Measurements from ENCODE around the gene NASP. TPM values are rescaled to one million over a fixed set of nuclear protein-coding genes. Genes with fewer than 3 reads are reported as not detected.

NASP gene
- total and polyA plus RNA-seq, 2 of the 4 experiments (the other 2 are of a cell fraction), result 56.6 to 124 TPM

DNA sequence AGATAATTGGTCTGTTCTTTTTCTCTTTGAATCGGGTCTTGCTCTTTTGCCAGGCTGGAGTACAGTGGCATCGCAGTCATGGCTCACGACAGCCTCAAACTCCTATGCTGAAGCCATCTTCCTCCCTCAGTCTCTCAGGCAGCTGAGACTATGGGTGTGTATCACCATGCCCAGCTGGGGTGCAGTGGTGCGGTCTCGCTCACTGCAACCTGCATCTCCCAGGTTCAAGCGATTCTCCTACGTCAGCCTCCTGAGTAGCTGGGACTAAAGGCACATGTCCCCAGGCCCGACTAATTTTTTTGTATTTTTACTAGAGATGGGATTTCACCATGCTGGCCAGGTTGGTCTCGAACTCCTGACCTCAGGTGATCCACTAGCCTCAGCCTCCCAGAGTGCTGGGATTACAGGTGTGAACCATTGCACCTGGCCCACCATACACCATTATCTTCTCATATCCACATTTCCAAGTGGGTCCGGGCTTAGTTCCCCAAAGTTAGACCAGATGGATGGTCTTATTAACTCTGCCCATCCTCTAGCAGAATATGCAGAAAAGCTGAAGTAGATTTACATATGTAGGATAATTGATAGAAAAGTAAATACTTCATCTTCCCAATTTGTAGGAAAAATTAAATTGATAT lies 26.9 kb downstream of the NASP start:
- H4K20me1 ChIP-seq (ENCODE audit: insufficient read depth, low read length), result no peaks in the 10 kb centered on the region
- peaks cover 30% of the 10 kb centered on the region for H3K36me3 ChIP-seq (ENCODE audit: control insufficient read depth, insufficient read depth, low read length)
- in situ Hi-C loops (cut with MboI; ENCODE audit: low sequenced_read_pairs), result no loop called here
- H3K9ac ChIP-seq (ENCODE audit: low read depth, low read length), result no peak overlapping the region
- no peak overlapping the region for H3K27ac ChIP-seq (ENCODE audit: insufficient read depth, low read length)
- H3K56ac ChIP-seq (ENCODE audit: extremely low read depth, insufficient read depth, low read length), result no peak overlapping the region
- no peak overlapping the region for H2AFZ ChIP-seq (replicated peaks; ENCODE audit: low read length, poor library complexity)
- DNase-seq (no peak), ATAC-seq (ENCODE audit: low read depth) (no peak)
- no peak overlapping the region for H2BK15ac ChIP-seq (ENCODE audit: low read depth, low read length)
- H3K9me1 ChIP-seq (ENCODE audit: insufficient read depth, low read length), result no peaks in the 10 kb centered on the region; the same call in 1 of the 2 replicates
- no peak overlapping the region for H3K14ac ChIP-seq (replicated peaks; ENCODE audit: low read depth, low read length)
- no peaks in the 10 kb centered on the region for H3K9me3 ChIP-seq (ENCODE audit: control insufficient read depth, insufficient read depth, low read length)
- no peak overlapping the region for H4K8ac ChIP-seq (ENCODE audit: low read depth in 2 of 2, low read length in 2 of 2)
- H2AK9ac ChIP-seq (replicated peaks; ENCODE audit: low read depth, low read length, poor library complexity), result no peak overlapping the region
- H3K18ac ChIP-seq (ENCODE audit: low read depth, low read length), result no peak overlapping the region
- no peak overlapping the region for H3K4ac ChIP-seq (ENCODE audit: low read depth, low read length)
- no peak overlapping the region for H4K91ac ChIP-seq (ENCODE audit: insufficient read depth, low read depth, low read length)
- no peak overlapping the region for H3K4me3 ChIP-seq (ENCODE audit: insufficient read depth, low read depth, low read length)
- H4K5ac ChIP-seq (ENCODE audit: low read depth, low read length), result no peak overlapping the region
- H3K79me1 ChIP-seq (ENCODE audit: low read depth in 1 of 2, low read length in 2 of 2), result peaks cover 14 to 19% of the 10 kb centered on the region in 2 experiments; a peak in 2 of 4 replicates
- 100% methylated on average over 6 of the region's 10 CpGs; no CpG with 5 or more reads in 1 of the 2 experiments for WGBS, 2 experiments (ENCODE audit: extremely low coverage in 2 of 2, insufficient read length in 1 of 2)
- no peak overlapping the region for H2BK120ac ChIP-seq (ENCODE audit: low read depth, low read length)
- H2AK5ac ChIP-seq (ENCODE audit: low read depth, low read length), result no peak overlapping the region
- H2BK20ac ChIP-seq (ENCODE audit: low read depth, low read length), result no peak overlapping the region
- no peak overlapping the region for H2BK5ac ChIP-seq (ENCODE audit: low read depth, low read length, poor library complexity, severe bottlenecking)
- intact Hi-C loops (cut with micrococcal nuclease), result no loop called here
- no peaks in the 10 kb centered on the region for H3K27me3 ChIP-seq (ENCODE audit: control insufficient read depth, insufficient read depth, low read length)
- H3K4me1 ChIP-seq (ENCODE audit: control insufficient read depth, insufficient read depth, low read length), result no peaks in the 10 kb centered on the region
- ChIA-PET CTCF (interaction anchor here (0.5 kb wide), 1 partner anchor 16 kb away, joined by 5 read pairs; no protein-coding TSS in a partner anchor), POLR2A (ENCODE audit: unreplicated experiment) (no interaction called here)
- H3K23ac ChIP-seq (ENCODE audit: low read depth, low read length), result no peak overlapping the region
- TF ChIP-seq, protein P1, sequence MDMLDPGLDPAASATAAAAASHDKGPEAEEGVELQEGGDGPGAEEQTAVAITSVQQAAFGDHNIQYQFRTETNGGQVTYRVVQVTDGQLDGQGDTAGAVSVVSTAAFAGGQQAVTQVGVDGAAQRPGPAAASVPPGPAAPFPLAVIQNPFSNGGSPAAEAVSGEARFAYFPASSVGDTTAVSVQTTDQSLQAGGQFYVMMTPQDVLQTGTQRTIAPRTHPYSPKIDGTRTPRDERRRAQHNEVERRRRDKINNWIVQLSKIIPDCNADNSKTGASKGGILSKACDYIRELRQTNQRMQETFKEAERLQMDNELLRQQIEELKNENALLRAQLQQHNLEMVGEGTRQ (IDR thresholded peaks at IDR 0.05; ENCODE audit: low read depth, low read length), result no peak
- TF ChIP-seq, protein P2, sequence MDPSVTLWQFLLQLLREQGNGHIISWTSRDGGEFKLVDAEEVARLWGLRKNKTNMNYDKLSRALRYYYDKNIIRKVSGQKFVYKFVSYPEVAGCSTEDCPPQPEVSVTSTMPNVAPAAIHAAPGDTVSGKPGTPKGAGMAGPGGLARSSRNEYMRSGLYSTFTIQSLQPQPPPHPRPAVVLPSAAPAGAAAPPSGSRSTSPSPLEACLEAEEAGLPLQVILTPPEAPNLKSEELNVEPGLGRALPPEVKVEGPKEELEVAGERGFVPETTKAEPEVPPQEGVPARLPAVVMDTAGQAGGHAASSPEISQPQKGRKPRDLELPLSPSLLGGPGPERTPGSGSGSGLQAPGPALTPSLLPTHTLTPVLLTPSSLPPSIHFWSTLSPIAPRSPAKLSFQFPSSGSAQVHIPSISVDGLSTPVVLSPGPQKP (IDR thresholded peaks at IDR 0.05; ENCODE audit: borderline replicate concordance, low read depth, low read length), result no peak
- TF ChIP-seq CEBPB (IDR thresholded peaks at IDR 0.05; ENCODE audit: low read depth, low read length) (no peak), CHD1 (IDR thresholded peaks at IDR 0.05; ENCODE audit: low read depth, low read length) (no peak), MXI1 (IDR thresholded peaks at IDR 0.05; ENCODE audit: borderline replicate concordance, low read depth, low read length) (no peak), RFX5 (IDR thresholded peaks at IDR 0.05; ENCODE audit: low read depth, low read length) (no peak), FOS (IDR thresholded peaks at IDR 0.05; ENCODE audit: low read depth, low read length) (no peak), SMC3 (IDR thresholded peaks at IDR 0.05; ENCODE audit: low read depth, low read length) (no peak), RAD21 (IDR thresholded peaks at IDR 0.05; ENCODE audit: low read length) (no peak)
- TF ChIP-seq, protein P3, sequence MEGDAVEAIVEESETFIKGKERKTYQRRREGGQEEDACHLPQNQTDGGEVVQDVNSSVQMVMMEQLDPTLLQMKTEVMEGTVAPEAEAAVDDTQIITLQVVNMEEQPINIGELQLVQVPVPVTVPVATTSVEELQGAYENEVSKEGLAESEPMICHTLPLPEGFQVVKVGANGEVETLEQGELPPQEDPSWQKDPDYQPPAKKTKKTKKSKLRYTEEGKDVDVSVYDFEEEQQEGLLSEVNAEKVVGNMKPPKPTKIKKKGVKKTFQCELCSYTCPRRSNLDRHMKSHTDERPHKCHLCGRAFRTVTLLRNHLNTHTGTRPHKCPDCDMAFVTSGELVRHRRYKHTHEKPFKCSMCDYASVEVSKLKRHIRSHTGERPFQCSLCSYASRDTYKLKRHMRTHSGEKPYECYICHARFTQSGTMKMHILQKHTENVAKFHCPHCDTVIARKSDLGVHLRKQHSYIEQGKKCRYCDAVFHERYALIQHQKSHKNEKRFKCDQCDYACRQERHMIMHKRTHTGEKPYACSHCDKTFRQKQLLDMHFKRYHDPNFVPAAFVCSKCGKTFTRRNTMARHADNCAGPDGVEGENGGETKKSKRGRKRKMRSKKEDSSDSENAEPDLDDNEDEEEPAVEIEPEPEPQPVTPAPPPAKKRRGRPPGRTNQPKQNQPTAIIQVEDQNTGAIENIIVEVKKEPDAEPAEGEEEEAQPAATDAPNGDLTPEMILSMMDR (conservative IDR thresholded peaks at IDR 0.05; ENCODE audit: low read depth, low read length), result no peak
- dilution Hi-C loops (cut with HindIII; ENCODE audit: low sequenced_read_pairs, unreplicated experiment), result no loop called here
- no TSS peak for BruUV-seq (replicated peaks)
- H3K4me2 ChIP-seq (ENCODE audit: low read depth, low read length), result no peak overlapping the region
